Stimulated activated CD4-positive, alpha-beta T cell treated with anti-CD3 and anti-CD28 coated beads, Interleukin-2, amount 100 ng/mL, for 48 hours (primary cell): ENCODE data around the gene GMDS.

Source experiments
- DNase-seq, 2 donors: peaks; one replicate each; pipeline ENCODE4 v3.0.0-alpha.2; 2020

The GMDS gene

GRCh38 chr6:1594445-1595200 is 650.8 kb downstream of the GMDS start:
- DNase-seq: no peak

GRCh38 chr6:1593958-1594314 is 651.5 kb downstream of the GMDS start:
- DNase-seq: no peak

GRCh38 chr6:1593286-1593957 is 652.0 kb downstream of the GMDS start:
- no peak for DNase-seq

- DNase-seq: no peak
Observed at GRCh38 chr6:1592852-1593251, 652.6 kb downstream of the GMDS start.

GRCh38 chr6:1591926-1592325 is 653.5 kb downstream of the GMDS start:
- no peak for DNase-seq

- no peak for DNase-seq
Observed at GRCh38 chr6:1591243-1591642, 654.2 kb downstream of the GMDS start.

GRCh38 chr6:1590580-1590979 is 654.8 kb downstream of the GMDS start:
- DNase-seq: no peak

- DNase-seq: no peak
Observed at GRCh38 chr6:1589208-1589607, 656.2 kb downstream of the GMDS start.

- DNase-seq: no peak
Observed at GRCh38 chr6:1587977-1588376, 657.4 kb downstream of the GMDS start.

GRCh38 chr6:1587546-1587945 is 657.9 kb downstream of the GMDS start:
- no peak for DNase-seq

GRCh38 chr6:1586861-1587450 is 658.4 kb downstream of the GMDS start:
- no peak for DNase-seq

- no peak for DNase-seq
Observed at GRCh38 chr6:1586256-1586655, 659.1 kb downstream of the GMDS start.

GRCh38 chr6:1585669-1586049 is 659.7 kb downstream of the GMDS start:
- no peak for DNase-seq

- DNase-seq: no peak
Observed at GRCh38 chr6:1584996-1585668, 660.3 kb downstream of the GMDS start.

- no peak for DNase-seq
Observed at GRCh38 chr6:1584146-1584545, 661.3 kb downstream of the GMDS start.

- DNase-seq: no peak
Observed at GRCh38 chr6:1581120-1581991, 664.0 kb downstream of the GMDS start.

- no peak for DNase-seq
Observed at GRCh38 chr6:1580585-1580984, 664.8 kb downstream of the GMDS start.

- DNase-seq: no peak
Observed at GRCh38 chr6:1580109-1580508, 665.3 kb downstream of the GMDS start.

- no peak for DNase-seq
Observed at GRCh38 chr6:1579096-1579495, 666.3 kb downstream of the GMDS start.

- no peak for DNase-seq
Observed at GRCh38 chr6:1577896-1578745, 667.3 kb downstream of the GMDS start.

- DNase-seq: no peak
Observed at GRCh38 chr6:1577146-1577680, 668.2 kb downstream of the GMDS start.

- no peak for DNase-seq
Observed at GRCh38 chr6:1576711-1577110, 668.7 kb downstream of the GMDS start.
